Body of pancreas (tissue), 4 donors: Measurements from ENCODE around the gene COPB2. TPM values are rescaled to one million over a fixed set of nuclear protein-coding genes. Genes with fewer than 3 reads are reported as not detected.
A peak's percentile ranks its signal among the peaks of the same experiment; 100 is the strongest.
"Not testable (repeated sequence)": the region's sequence is repeated elsewhere in the genome, so short reads cannot be mapped to it uniquely, and the experiment has no call there.

Source experiments
- ATAC-seq: fragments of 150-250 bp; one replicate; pipeline ENCODE4 v1.9.1; 2016
- DNase-seq, 4 donors: peaks; one replicate each; pipeline ENCODE4 v3.0.0-alpha.2; 2019
- H3K27ac ChIP-seq, 4 donors: fragments of 200-600 bp; sonication (generic); 1 replicate in 3 of 4; 2 replicates in 1 of 4; pipeline versions ENCODE4 v1.5.1 to v1.6.1; 2016 to 2019; ENCODE audit warnings: mild to moderate bottlenecking in 1 of 4, mixed read lengths in 1 of 4, moderate library complexity in 1 of 4
- H3K27me3 ChIP-seq, 2 donors: fragments of 200-600 bp; sonication (generic); one replicate each; pipeline ENCODE4 v1.6.0; 2016; ENCODE audit warnings: mild to moderate bottlenecking in 1 of 2
- H3K36me3 ChIP-seq, 2 donors: fragments of 200-600 bp; sonication (generic); replicated peaks in 1 of 2; 2 replicates each; pipeline ENCODE4 v1.5.1; 2016; ENCODE audit warnings: low read depth in 2 of 2; ENCODE audit not compliant: insufficient read depth in 1 of 2
- H3K4me1 ChIP-seq: fragments of 200-600 bp; sonication (generic); one replicate; pipeline ENCODE4 v1.6.0; 2016
- H3K4me3 ChIP-seq, 2 donors: fragments of 200-600 bp; sonication (generic); 1 replicate in 1 of 2; 2 replicates in 1 of 2; pipeline ENCODE4 v1.5.1; 2016 to 2019
- H3K9me3 ChIP-seq, 3 donors: fragments of 200-600 bp; sonication (generic); 1 replicate in 2 of 3; 2 replicates in 1 of 3; pipeline ENCODE4 v1.5.1; 2016
- CTCF ChIP-seq, 7 experiments: fragments of 450-650 bp in 4 of 7; fragments of 200-600 bp in 3 of 7; sonication (generic) in 3 of 7; IDR thresholded peaks; one replicate each; pipeline ENCODE4 v1.5.1; 2016 to 2019; ENCODE audit warnings: antibody characterized with exemption in 7 of 7
- POLR2A ChIP-seq, 3 donors: fragments of 450-650 bp; IDR thresholded peaks; one replicate each; pipeline ENCODE4 v1.6.1; 2016; ENCODE audit warnings: antibody characterized with exemption in 3 of 3, mild to moderate bottlenecking in 2 of 3
- WGBS, 2 donors: methylation state at CpG; one replicate each; pipeline ENCODE4 v1.1.5; 2017; 5-methylcytosine and 5-hydroxymethylcytosine counted together
- intact Hi-C: fragments of 100-400 bp; cut with DNase I; formaldehyde crosslinking; loops from one replicate; pipeline ENCODE4 v1.15.1; 2023
- total RNA-seq, 2 donors: library from RNA; depleted of rRNA; stranded (reverse); fragments of >200 nt; gene quantifications; one replicate each; pipeline ENCODE4 v1.1.0, GENCODE V29; 2016

Gene COPB2
- total RNA-seq, 2 donors from 2014 or later, result 65.6 to 73.2 TPM

- Histone ChIP-seq H3K9me3 (peaks cover 0 to 6% (median 0%) of the 10 kb centered on the region in 3 donors), H3K4me3 (no peak overlapping the region), H3K27ac (no peak overlapping the region), H3K36me3 (no peaks in the 10 kb centered on the region), H3K27me3 (no peaks in the 10 kb centered on the region), H3K4me1 (no peaks in the 10 kb centered on the region)
- DNase-seq, result no peak
- WGBS, 2 donors, result 94 to 96% methylated on average over 3 of the region's 3 CpGs
- ATAC-seq, result no peak
- intact Hi-C loops, result no loop called here
- TF ChIP-seq CTCF (IDR thresholded peaks at IDR 0.05) (no peak), POLR2A (IDR thresholded peaks at IDR 0.05) (no peak)
Observed at GRCh38 chr3:139396707-139397106, 7.3 kb upstream of the COPB2 start.

GRCh38 chr3:139394116-139394515, 4.7 kb upstream of the COPB2 start:
- ATAC-seq, result no peak
- TF ChIP-seq POLR2A (IDR thresholded peaks at IDR 0.05), result no peak
- TF ChIP-seq CTCF (IDR thresholded peaks at IDR 0.05), result no peak
- H3K4me1 ChIP-seq, result peaks cover 13% of the 10 kb centered on the region
- H3K27me3 ChIP-seq, result no peaks in the 10 kb centered on the region
- no peak overlapping the region for H3K4me3 ChIP-seq
- no peaks in the 10 kb centered on the region for H3K36me3 ChIP-seq
- H3K9me3 ChIP-seq, result no peaks in the 10 kb centered on the region
- DNase-seq, result no peak
- intact Hi-C loops, result no loop called here
- no peak overlapping the region for H3K27ac ChIP-seq

- DNase-seq (no peak), ATAC-seq (peak; percentile 7)
- H3K27me3 ChIP-seq, result no peaks in the 10 kb centered on the region
- intact Hi-C loops, result no loop called here
- 2% methylated on average over 13 to 25 of the region's 25 CpGs for WGBS, 2 donors
- H3K4me3 ChIP-seq, result peak overlapping the region; percentile 87 to 97
- H3K4me1 ChIP-seq, result peaks cover 50% of the 10 kb centered on the region
- H3K9me3 ChIP-seq, result no peaks in the 10 kb centered on the region
- TF ChIP-seq POLR2A (IDR thresholded peaks at IDR 0.05) (no peak), CTCF (IDR thresholded peaks at IDR 0.05) (no peak)
- peak overlapping the region; percentile 89 to 98 (median 92) for H3K27ac ChIP-seq
- H3K36me3 ChIP-seq, result no peaks in the 10 kb centered on the region
Observed at GRCh38 chr3:139388821-139389551, 461 bp downstream of the COPB2 start.

- WGBS, 2 donors, result 22 to 28% methylated on average over 10 of the region's 10 CpGs
- H3K4me1 ChIP-seq, result peaks cover 52% of the 10 kb centered on the region
- no peaks in the 10 kb centered on the region for H3K36me3 ChIP-seq
- no peak for ATAC-seq
- peak overlapping the region in 1 of 4 donors; percentile 95 for H3K27ac ChIP-seq
- no peak for DNase-seq
- H3K9me3 ChIP-seq, result no peaks in the 10 kb centered on the region
- H3K27me3 ChIP-seq, result no peaks in the 10 kb centered on the region
- peak overlapping the region in 1 of 2 donors; percentile 87 for H3K4me3 ChIP-seq
- intact Hi-C loops, result no loop called here
- TF ChIP-seq CTCF (IDR thresholded peaks at IDR 0.05) (no peak), POLR2A (IDR thresholded peaks at IDR 0.05) (no peak)
Observed at GRCh38 chr3:139388077-139388476, 1.4 kb downstream of the COPB2 start.

- intact Hi-C loops, H3K27ac ChIP-seq, DNase-seq, H3K4me3 ChIP-seq, ATAC-seq, H3K9me3 ChIP-seq, H3K27me3 ChIP-seq: not testable (repeated sequence)
- Histone ChIP-seq H3K4me1 (peaks cover 44% of the 10 kb centered on the region), H3K36me3 (peaks cover 4 to 17% of the 10 kb centered on the region in 2 donors)
- 52 to 69% methylated on average over 2 of the region's 2 CpGs for WGBS, 2 donors
Observed at GRCh38 chr3:139382291-139382690, 7.2 kb downstream of the COPB2 start.
